Endometrium (tissue), 2 donors: Measurements from ENCODE around the gene SEMA4D.

Source experiments
- FAIRE-seq: peaks from 2 replicates; lab custom pipeline; 2012; peaks lifted over from hg19 to GRCh38; lab: Jason Lieb, UNC
- donor health status: control.
- donor health status: control.

The SEMA4D gene

GRCh38 chr9:89313842-89314241 lies 184.1 kb downstream of the SEMA4D start:
- FAIRE-seq = no peak

GRCh38 chr9:89312222-89312571 lies 185.7 kb downstream of the SEMA4D start:
- FAIRE-seq = no peak

- FAIRE-seq = no peak
Observed at GRCh38 chr9:89311346-89312221, 186.3 kb downstream of the SEMA4D start.
